Neuronal stem cell (in vitro differentiated cells): ENCODE results near the gene RPP25L.
A peak's percentile ranks its signal among the peaks of the same experiment; 100 is the strongest.

ENCODE experiments used
- DNase-seq: peaks from one replicate; pipeline ENCODE4 v3.0.0-alpha.2; 2013; ENCODE audit warnings: low spot score
- H2AFZ ChIP-seq: one replicate; pipeline ENCODE4 v1.6.1; 2013; ENCODE audit warnings: mild to moderate bottlenecking, low read length, inconsistent platforms
- H2AK5ac ChIP-seq: 2 replicates; pipeline ENCODE4 v1.6.1; 2013; ENCODE audit warnings: low read depth, mild to moderate bottlenecking, inconsistent platforms, low read length, moderate library complexity, mixed read lengths
- H2BK120ac ChIP-seq: 2 replicates; pipeline ENCODE4 v1.6.1; 2013; ENCODE audit warnings: low read depth, mild to moderate bottlenecking, inconsistent platforms, low read length, moderate library complexity, mixed read lengths
- H2BK12ac ChIP-seq: one replicate; pipeline ENCODE4 v1.6.1; 2013; ENCODE audit warnings: low read length, inconsistent platforms
- H2BK15ac ChIP-seq: 2 replicates; pipeline ENCODE4 v1.6.1; 2013; ENCODE audit warnings: mild to moderate bottlenecking, low read length, inconsistent platforms, mixed read lengths
- H2BK5ac ChIP-seq: one replicate; pipeline ENCODE4 v1.6.1; 2013; ENCODE audit warnings: inconsistent platforms, mild to moderate bottlenecking, low read length, moderate library complexity
- H3K14ac ChIP-seq: one replicate; pipeline ENCODE4 v1.6.1; 2013; ENCODE audit warnings: low read length, inconsistent platforms
- H3K18ac ChIP-seq: 2 replicates; pipeline ENCODE4 v1.6.1; 2013; ENCODE audit warnings: low read length, inconsistent platforms
- H3K23ac ChIP-seq: 2 replicates; pipeline ENCODE4 v1.6.1; 2013; ENCODE audit warnings: low read depth, mild to moderate bottlenecking, mixed read lengths, low read length, inconsistent platforms; ENCODE audit not compliant: poor library complexity
- H3K27ac ChIP-seq: replicated peaks from 3 replicates; pipeline ENCODE4 v1.5.1; 2013; ENCODE audit warnings: low read length, inconsistent platforms
- H3K27me3 ChIP-seq, 3 experiments: 2 replicates each; pipeline ENCODE4 v1.6.1; 2013; ENCODE audit warnings: low read length in 3 of 3, mild to moderate bottlenecking in 2 of 3, inconsistent platforms in 1 of 3, low read depth in 1 of 3, mixed read lengths in 1 of 3, moderate library complexity in 1 of 3; ENCODE audit not compliant: control insufficient read depth in 3 of 3, insufficient read depth in 3 of 3
- H3K36me3 ChIP-seq, 2 donors: replicated peaks in 1 of 2; 2 replicates each; pipeline ENCODE4 v1.6.1; 2013; ENCODE audit warnings: low read length in 2 of 2; ENCODE audit not compliant: control insufficient read depth in 2 of 2, insufficient read depth in 2 of 2
- H3K4ac ChIP-seq: 2 replicates; pipeline ENCODE4 v1.6.1; 2013; ENCODE audit warnings: inconsistent platforms, mild to moderate bottlenecking, low read length, moderate library complexity
- H3K4me1 ChIP-seq, 2 donors: 1 replicate in 1 of 2; 2 replicates in 1 of 2; pipeline ENCODE4 v1.6.1; 2013; ENCODE audit warnings: low read length in 2 of 2, low read depth in 1 of 2; ENCODE audit not compliant: control insufficient read depth in 2 of 2, insufficient read depth in 1 of 2
- H3K4me2 ChIP-seq: one replicate; pipeline ENCODE4 v1.6.1; 2013; ENCODE audit warnings: mild to moderate bottlenecking, low read length, inconsistent platforms; ENCODE audit not compliant: insufficient read depth, poor library complexity, severe bottlenecking
- H3K4me3 ChIP-seq, 2 donors: 2 replicates each; pipeline ENCODE4 v1.5.1; 2013; ENCODE audit warnings: low read length in 2 of 2, mild to moderate bottlenecking in 2 of 2, inconsistent platforms in 1 of 2, moderate library complexity in 1 of 2
- H3K79me1 ChIP-seq: one replicate; pipeline ENCODE4 v1.6.1; 2013; ENCODE audit warnings: low read depth, mild to moderate bottlenecking, inconsistent platforms, low read length, moderate library complexity
- H3K9ac ChIP-seq: one replicate; pipeline ENCODE4 v1.6.1; 2013; ENCODE audit warnings: mild to moderate bottlenecking, low read depth, low read length, inconsistent platforms; ENCODE audit not compliant: poor library complexity
- H3K9me3 ChIP-seq, 2 donors: replicated peaks in 1 of 2; 2 replicates each; pipeline versions ENCODE3 to v1.6.1; 2013; ENCODE audit warnings: low read length in 2 of 2, mild to moderate bottlenecking in 2 of 2, inconsistent platforms in 1 of 2, low read depth in 1 of 2, mixed read lengths in 1 of 2, moderate library complexity in 1 of 2; ENCODE audit not compliant: control insufficient read depth in 2 of 2, insufficient read depth in 1 of 2
- H4K8ac ChIP-seq: one replicate; pipeline ENCODE4 v1.6.1; 2013; ENCODE audit warnings: low read depth, mild to moderate bottlenecking, inconsistent platforms, low read length, moderate library complexity
- H4K91ac ChIP-seq: one replicate; pipeline ENCODE4 v1.6.1; 2013; ENCODE audit warnings: low read length, low read depth, mild to moderate bottlenecking, inconsistent platforms; ENCODE audit not compliant: poor library complexity
- WGBS, 2 donors: extraction: QIAGEN DNeasy Blood & Tissue Kit; methylation state at CpG; one replicate each; pipeline ENCODE4 v1.1.7; 2013; ENCODE audit warnings: missing lambda C conversion rate in 2 of 2, mixed read lengths in 1 of 2; ENCODE audit not compliant: insufficient read length in 2 of 2, insufficient replicate concordance in 1 of 2; ENCODE audit errors: extremely low coverage in 2 of 2; 5-methylcytosine and 5-hydroxymethylcytosine counted together

The RPP25L gene

DNA sequence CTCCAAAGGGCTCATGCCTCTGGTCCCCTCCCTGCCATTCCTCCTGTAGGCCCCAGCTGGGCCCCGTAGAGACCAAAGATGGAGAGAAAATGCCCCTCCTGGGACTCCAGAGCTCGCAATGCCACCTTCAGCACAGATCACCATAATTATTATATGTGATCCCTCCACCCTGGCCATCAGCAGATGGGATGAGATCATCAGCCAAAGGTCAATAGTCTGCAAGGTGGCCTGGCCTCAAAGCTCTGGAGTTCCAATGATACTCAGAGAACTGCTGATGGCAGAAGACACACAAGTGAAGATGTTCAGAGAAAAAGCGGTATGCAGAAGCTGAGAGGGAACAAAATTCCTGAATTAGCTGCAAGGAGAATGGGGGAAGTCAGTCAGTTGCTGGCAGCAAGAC, 5.0 kb downstream of the RPP25L start:
- no CpG with 5 or more reads among the region's 3 CpGs for WGBS, 2 donors

DNA sequence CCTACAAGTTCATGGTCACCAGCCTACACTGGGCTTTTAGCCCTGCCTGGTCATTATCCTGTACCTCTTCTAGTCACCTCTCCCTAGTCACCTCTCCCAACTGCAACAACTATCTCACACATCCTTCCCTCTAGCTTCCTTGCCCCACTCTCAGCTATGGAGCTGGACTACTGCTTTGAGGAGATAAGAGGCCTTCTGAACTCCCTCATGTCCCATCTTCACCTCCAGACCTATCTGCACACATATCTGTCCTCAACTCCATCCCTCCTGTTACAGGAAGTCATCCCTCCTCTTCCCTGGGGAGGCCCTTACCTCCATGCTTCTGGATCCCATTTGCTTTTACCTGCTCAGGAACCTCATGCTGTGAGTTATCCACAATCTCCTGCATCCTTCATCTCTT, 5.7 kb downstream of the RPP25L start:
- Histone ChIP-seq H3K18ac (no peak overlapping the region), H3K9ac (no peak overlapping the region), H3K79me1 (peaks cover 3% of the 10 kb centered on the region)

More for the DNA sequence above, 5.0 kb downstream of the RPP25L start:
- no peak overlapping the region for H2AK5ac ChIP-seq
- no peak overlapping the region for H2BK12ac ChIP-seq
- H3K4ac ChIP-seq = no peak overlapping the region
- H3K14ac ChIP-seq = no peak overlapping the region
- no peak overlapping the region for H3K27ac ChIP-seq
- no peak overlapping the region for H2AFZ ChIP-seq
- H4K8ac ChIP-seq = no peak overlapping the region
- H3K79me1 ChIP-seq = peaks cover 6% of the 10 kb centered on the region
- H4K91ac ChIP-seq = no peak overlapping the region
- peaks cover 0 to 8% (median 0%) of the 10 kb centered on the region in 3 experiments for H3K27me3 ChIP-seq
- no peak overlapping the region for H2BK5ac ChIP-seq
- H3K4me2 ChIP-seq = no peak overlapping the region
- H3K9me3 ChIP-seq = no peaks in the 10 kb centered on the region
- H3K9ac ChIP-seq = no peak overlapping the region
- no peak for DNase-seq
- no peak overlapping the region for H2BK15ac ChIP-seq
- H3K4me3 ChIP-seq = no peak overlapping the region
- H3K23ac ChIP-seq = no peak overlapping the region
- H3K4me1 ChIP-seq = peaks cover 14 to 15% of the 10 kb centered on the region in 2 donors
- no peak overlapping the region for H3K18ac ChIP-seq
- peaks cover 3 to 10% of the 10 kb centered on the region in 2 donors for H3K36me3 ChIP-seq
- H2BK120ac ChIP-seq = no peak overlapping the region

DNA sequence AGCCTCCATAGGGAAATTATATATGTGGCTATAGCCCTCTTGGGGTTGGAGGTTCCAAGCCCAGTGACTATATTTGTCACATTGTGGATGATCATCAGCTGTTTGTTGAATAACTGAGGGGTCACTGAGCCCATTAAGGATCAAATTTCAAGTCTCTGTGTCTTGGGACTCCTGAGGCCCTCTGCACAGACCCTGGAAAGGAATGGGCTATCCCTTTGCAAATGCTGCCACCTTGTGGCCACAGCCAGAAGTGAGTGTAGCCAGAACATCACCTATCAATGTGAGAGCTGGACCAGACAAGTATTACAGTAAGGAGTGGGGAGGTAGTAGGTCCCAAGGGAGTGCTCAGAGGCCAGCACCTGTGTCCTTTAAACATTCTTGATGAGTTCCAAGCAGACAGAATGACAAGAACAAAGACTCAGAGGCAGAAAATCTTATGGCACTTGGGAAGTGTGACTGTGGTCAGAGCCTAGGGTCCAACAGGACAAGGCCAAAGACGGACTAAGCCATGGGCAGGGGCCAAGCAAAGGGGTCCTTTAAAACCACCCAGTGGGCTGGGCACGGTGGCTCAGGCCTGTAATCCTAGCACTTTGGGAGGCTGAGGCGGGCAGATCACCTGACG, 8.2 kb downstream of the RPP25L start:
- no CpG with 5 or more reads among the region's 4 CpGs for WGBS, 2 donors
- Histone ChIP-seq H2BK5ac (no peak overlapping the region), H2AFZ (no peak overlapping the region), H2BK120ac (no peak overlapping the region), H2BK12ac (no peak overlapping the region), H3K79me1 (no peaks in the 10 kb centered on the region), H3K4ac (no peak overlapping the region), H3K27me3 (peaks cover 0 to 8% (median 0%) of the 10 kb centered on the region in 3 experiments), H3K4me2 (no peak overlapping the region), H3K27ac (no peak overlapping the region), H3K36me3 (no peaks in the 10 kb centered on the region), H3K4me1 (peaks cover 4 to 15% of the 10 kb centered on the region in 2 donors), H3K23ac (no peak overlapping the region), H2AK5ac (no peak overlapping the region), H4K91ac (no peak overlapping the region), H3K9ac (no peak overlapping the region), H3K14ac (no peak overlapping the region), H4K8ac (no peak overlapping the region), H3K4me3 (no peak overlapping the region), H3K18ac (no peak overlapping the region), H2BK15ac (no peak overlapping the region), H3K9me3 (no peaks in the 10 kb centered on the region)
- peak; percentile 86 for DNase-seq

More for the DNA sequence above, 5.7 kb downstream of the RPP25L start:
- H2AK5ac ChIP-seq = no peak overlapping the region
- no peak overlapping the region for H3K23ac ChIP-seq
- H3K27ac ChIP-seq = no peak overlapping the region
- no peak overlapping the region for H4K8ac ChIP-seq
- H2BK12ac ChIP-seq = no peak overlapping the region
- H3K27me3 ChIP-seq = peaks cover 0 to 8% (median 0%) of the 10 kb centered on the region in 3 experiments
- H2AFZ ChIP-seq = no peak overlapping the region
- DNase-seq = no peak
- H3K4me3 ChIP-seq = no peak overlapping the region
- no peak overlapping the region for H3K4me2 ChIP-seq
- H4K91ac ChIP-seq = no peak overlapping the region
- H2BK5ac ChIP-seq = no peak overlapping the region
- H3K9me3 ChIP-seq = no peaks in the 10 kb centered on the region
- H3K36me3 ChIP-seq = peaks cover 3 to 10% of the 10 kb centered on the region in 2 donors
- H3K4ac ChIP-seq = no peak overlapping the region
- H3K4me1 ChIP-seq = peaks cover 12 to 19% of the 10 kb centered on the region in 2 donors
- no peak overlapping the region for H2BK15ac ChIP-seq
- no peak overlapping the region for H2BK120ac ChIP-seq
- no peak overlapping the region for H3K14ac ChIP-seq

- WGBS, 2 donors = no CpG with 5 or more reads among the region's 6 CpGs
Measured at GRCh38 chr9:34601937-34602573, 9.8 kb downstream of the RPP25L start.

More at GRCh38 chr9:34601937-34602573, 9.8 kb downstream of the RPP25L start:
- no peak overlapping the region for H3K4me2 ChIP-seq
- no peak overlapping the region for H3K14ac ChIP-seq
- H3K4me3 ChIP-seq = no peak overlapping the region
- peaks cover 2 to 15% of the 10 kb centered on the region in 2 donors for H3K4me1 ChIP-seq
- DNase-seq = no peak
- no peak overlapping the region for H2AK5ac ChIP-seq
- H2AFZ ChIP-seq = no peak overlapping the region
- no peak overlapping the region for H2BK5ac ChIP-seq
- H3K18ac ChIP-seq = peak overlapping the region; percentile 6
- H2BK120ac ChIP-seq = no peak overlapping the region
- no peak overlapping the region for H3K4ac ChIP-seq
- H3K9ac ChIP-seq = no peak overlapping the region
- peaks cover 0 to 8% (median 0%) of the 10 kb centered on the region in 3 experiments for H3K27me3 ChIP-seq
- no peak overlapping the region for H2BK15ac ChIP-seq
- no peak overlapping the region for H4K91ac ChIP-seq
- no peaks in the 10 kb centered on the region for H3K9me3 ChIP-seq
- H2BK12ac ChIP-seq = no peak overlapping the region
- H3K23ac ChIP-seq = no peak overlapping the region
- no peaks in the 10 kb centered on the region for H3K79me1 ChIP-seq
- H4K8ac ChIP-seq = no peak overlapping the region
- H3K36me3 ChIP-seq = no peaks in the 10 kb centered on the region
- no peak overlapping the region for H3K27ac ChIP-seq
